ENCODE results near the gene EIF4A3. TPM values are rescaled to one million over a fixed set of nuclear protein-coding genes. Genes with fewer than 3 reads are reported as not detected.
"Not testable (repeated sequence)": the region's sequence is repeated elsewhere in the genome, so short reads cannot be mapped to it uniquely, and the experiment has no call there.

EIF4A3 gene
- total RNA-seq, 1 experiment from 2014 or later, result 160 TPM

GRCh38 chr17:80092959-80093358 is 54.0 kb downstream of the EIF4A3 start:
- Mint-ChIP-seq H3K36me3 (no peaks in the 10 kb centered on the region), H3K27ac (no peak overlapping the region), H3K4me3 (no peak overlapping the region), H3K4me1 (no peaks in the 10 kb centered on the region), H3K27me3 (ENCODE audit: low read depth) (peaks cover 2% of the 10 kb centered on the region; the same call in 1 of the 2 replicates), H3K9me3 (no peaks in the 10 kb centered on the region)
- CTCF ChIA-PET, result interaction anchor here (0.6 to 2.6 kb wide), 4 partner anchors 8 to 84 kb away, joined by 3 to 21 read pairs (median 6); partner anchors contain the start of gene GAA
- TF ChIP-seq FOXJ3 (CRISPR knock-in tag; IDR thresholded peaks at IDR 0.05; ENCODE audit: borderline replicate concordance) (no peak), ETV6 (CRISPR knock-in tag; IDR thresholded peaks at IDR 0.05) (no peak), NFYB (CRISPR knock-in tag; conservative IDR thresholded peaks at IDR 0.05; ENCODE audit: low read depth) (no peak), PRDM15 (CRISPR knock-in tag; IDR thresholded peaks at IDR 0.05) (no peak), SMAD4 (CRISPR knock-in tag; IDR thresholded peaks at IDR 0.05) (no peak)
- POLR2A ChIA-PET, result interaction anchor here (0.6 kb wide), 2 partner anchors 69 to 143 kb away, joined by 3 read pairs; no protein-coding TSS in a partner anchor
- DNase-seq (ENCODE audit: low spot score) (no peak), ATAC-seq (no peak)

- ATAC-seq (no peak), DNase-seq (ENCODE audit: low spot score) (no peak)
- Mint-ChIP-seq H3K27me3 (ENCODE audit: low read depth) (peaks cover 2% of the 10 kb centered on the region; the same call in 1 of the 2 replicates), H3K27ac (no peak overlapping the region; the same call in 1 of the 2 replicates), H3K9me3 (no peaks in the 10 kb centered on the region), H3K4me1 (no peaks in the 10 kb centered on the region), H3K36me3 (no peaks in the 10 kb centered on the region), H3K4me3 (no peak overlapping the region)
- CTCF ChIA-PET, result interaction anchor here (2.6 kb wide), 1 partner anchor 33 kb away, joined by 7 read pairs; no protein-coding TSS in a partner anchor
- POLR2A ChIA-PET, result no interaction called here
- no peak for TF ChIP-seq ESRRA (CRISPR knock-in tag; IDR thresholded peaks at IDR 0.05; ENCODE audit: borderline replicate concordance)
- TF ChIP-seq ZNF219 (CRISPR knock-in tag; IDR thresholded peaks at IDR 0.05; ENCODE audit: borderline replicate concordance), result no peak
- no peak for TF ChIP-seq MXD4 (CRISPR knock-in tag; IDR thresholded peaks at IDR 0.05; ENCODE audit: borderline replicate concordance)
- no peak for TF ChIP-seq ZNF281 (CRISPR knock-in tag; IDR thresholded peaks at IDR 0.05)
- TF ChIP-seq, protein P1, sequence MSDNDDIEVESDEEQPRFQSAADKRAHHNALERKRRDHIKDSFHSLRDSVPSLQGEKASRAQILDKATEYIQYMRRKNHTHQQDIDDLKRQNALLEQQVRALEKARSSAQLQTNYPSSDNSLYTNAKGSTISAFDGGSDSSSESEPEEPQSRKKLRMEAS (CRISPR knock-in tag; IDR thresholded peaks at IDR 0.05), result no peak
Observed at GRCh38 chr17:80091376-80091775, 55.6 kb downstream of the EIF4A3 start.

DNA sequence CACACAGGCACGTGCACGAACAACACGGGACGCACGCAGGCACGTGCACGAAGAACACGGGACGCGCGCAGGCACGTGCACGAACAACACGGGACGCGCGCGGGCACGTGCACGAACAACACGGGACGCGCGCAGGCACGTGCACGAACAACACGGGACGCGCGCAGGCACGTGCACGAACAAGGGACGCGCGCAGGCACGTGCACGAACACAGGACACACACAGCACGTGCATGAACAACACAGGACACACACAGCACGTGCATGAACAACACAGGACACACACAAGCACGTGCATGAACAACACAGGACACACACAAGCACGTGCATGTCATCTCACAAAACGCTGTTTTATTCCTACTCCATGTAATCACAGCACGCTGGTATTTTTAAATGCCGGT is 56.8 kb downstream of the EIF4A3 start:
- H3K27ac Mint-ChIP-seq, result peak overlapping the region; percentile 69; the same call in 1 of the 2 replicates
- ATAC-seq; DNase-seq (ENCODE audit: low spot score); H3K27me3 Mint-ChIP-seq (ENCODE audit: low read depth); H3K4me3 Mint-ChIP-seq; POLR2A ChIA-PET; H3K4me1 Mint-ChIP-seq; H3K9me3 Mint-ChIP-seq; H3K36me3 Mint-ChIP-seq: not testable (repeated sequence)
- CTCF ChIA-PET, result interaction anchor here (1.4 to 4.7 kb wide), 2 partner anchors 11 to 34 kb away, joined by 6 to 42 read pairs; partner anchors contain the start of gene GAA

- no peaks in the 10 kb centered on the region for H3K36me3 Mint-ChIP-seq
- no peaks in the 10 kb centered on the region for H3K4me1 Mint-ChIP-seq
- H3K9me3 Mint-ChIP-seq, result no peaks in the 10 kb centered on the region
- CTCF ChIA-PET, result interaction anchor here (1.2 to 4.7 kb wide), 3 partner anchors 11 to 82 kb away, joined by 3 to 42 read pairs (median 6); partner anchors contain the start of gene GAA
- DNase-seq (ENCODE audit: low spot score) (no peak), ATAC-seq (no peak; the same call in 1 of the 2 replicates)
- H3K27me3 Mint-ChIP-seq (ENCODE audit: low read depth), result peaks cover 2% of the 10 kb centered on the region; the same call in 1 of the 2 replicates
- H3K27ac Mint-ChIP-seq, result no peak overlapping the region
- POLR2A ChIA-PET, result no interaction called here
- TF ChIP-seq ELF4 (CRISPR knock-in tag; IDR thresholded peaks at IDR 0.05; ENCODE audit: low read depth) (no peak), SP1 (CRISPR knock-in tag; conservative IDR thresholded peaks at IDR 0.05) (no peak), JAZF1 (CRISPR knock-in tag; IDR thresholded peaks at IDR 0.05) (no peak), NFE2L1 (CRISPR knock-in tag; IDR thresholded peaks at IDR 0.05) (no peak), TEAD4 (CRISPR knock-in tag; IDR thresholded peaks at IDR 0.05) (no peak), ZNF425 (CRISPR knock-in tag; conservative IDR thresholded peaks at IDR 0.05) (no peak), ZNF232 (CRISPR knock-in tag; IDR thresholded peaks at IDR 0.05) (no peak)
- no peak overlapping the region for H3K4me3 Mint-ChIP-seq
Observed at GRCh38 chr17:80089762-80090161, 57.2 kb downstream of the EIF4A3 start.
